GM18511 (cell line): ENCODE measurements around the gene ZNF585A.
"Not testable (repeated sequence)": the region's sequence is repeated elsewhere in the genome, so short reads cannot be mapped to it uniquely, and the experiment has no call there.

Experiments
- ATAC-seq: cut with Tn5 transposase; IDR thresholded peaks from one replicate; pipeline ENCODE4 v1.9.1; 2021; ENCODE audit warnings: mild to moderate bottlenecking, moderate library complexity; ENCODE audit not compliant: unreplicated experiment

Gene ZNF585A

DNA sequence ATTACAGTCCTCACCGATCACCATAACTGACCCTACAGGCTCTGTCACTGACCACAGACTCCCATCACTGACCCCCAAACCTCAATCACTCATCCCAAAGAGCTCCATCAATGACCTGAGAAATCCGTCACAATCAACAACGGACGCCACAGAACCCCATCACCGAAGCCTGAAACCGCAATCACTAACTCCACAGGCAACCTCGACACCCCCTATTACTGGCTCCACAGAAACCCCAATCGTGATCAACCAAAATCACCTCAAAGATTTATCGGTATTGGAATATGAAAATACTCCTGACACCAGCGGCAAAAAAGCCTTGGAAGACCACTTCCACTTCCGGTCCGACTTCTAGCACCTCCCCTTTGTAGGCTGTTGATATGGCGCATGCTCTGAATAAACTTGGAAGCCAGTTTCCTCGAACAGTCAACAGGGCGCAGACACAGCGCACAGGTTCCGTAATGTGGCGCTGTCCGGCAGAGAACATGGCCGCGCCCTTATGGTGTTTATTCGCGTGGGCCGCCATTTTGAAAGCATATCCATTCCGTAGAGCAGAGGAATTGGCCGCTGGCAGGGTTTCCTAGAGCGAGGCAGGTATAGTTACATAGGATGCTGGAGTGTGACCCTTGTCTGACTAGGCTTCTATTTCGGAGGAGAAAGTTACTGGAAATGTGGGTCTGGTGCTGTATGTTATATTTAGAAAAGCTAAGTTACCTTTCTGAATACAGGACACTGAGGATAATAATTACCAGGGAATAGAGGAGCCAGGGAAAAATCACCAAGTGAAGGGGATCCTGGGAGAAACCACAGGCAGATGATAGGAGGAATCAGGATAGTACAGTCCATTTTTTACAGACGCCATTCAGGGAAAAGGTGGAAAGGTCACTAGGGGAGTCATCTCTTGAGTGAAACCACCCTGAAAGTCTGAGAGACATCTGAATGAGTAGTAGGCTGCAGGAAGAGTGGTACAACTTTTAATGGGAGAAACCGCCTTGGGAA lies at the start of gene ZNF585A:
ZNF585A (minus strand) TSS at position 328 of the 999 bp plus-strand sequence. CDS start 2,785 bp downstream, outside the sequence.
- ATAC-seq: peak; percentile 100

- no peak for ATAC-seq
These were observed 48.6 kb upstream of the ZNF585A start for GRCh38 chr19:37221136-37221535.

GRCh38 chr19:37220383-37220782 lies 47.9 kb upstream of the ZNF585A start:
- ATAC-seq: no peak

GRCh38 chr19:37218592-37218935 lies 46.1 kb upstream of the ZNF585A start:
- no peak for ATAC-seq

DNA sequence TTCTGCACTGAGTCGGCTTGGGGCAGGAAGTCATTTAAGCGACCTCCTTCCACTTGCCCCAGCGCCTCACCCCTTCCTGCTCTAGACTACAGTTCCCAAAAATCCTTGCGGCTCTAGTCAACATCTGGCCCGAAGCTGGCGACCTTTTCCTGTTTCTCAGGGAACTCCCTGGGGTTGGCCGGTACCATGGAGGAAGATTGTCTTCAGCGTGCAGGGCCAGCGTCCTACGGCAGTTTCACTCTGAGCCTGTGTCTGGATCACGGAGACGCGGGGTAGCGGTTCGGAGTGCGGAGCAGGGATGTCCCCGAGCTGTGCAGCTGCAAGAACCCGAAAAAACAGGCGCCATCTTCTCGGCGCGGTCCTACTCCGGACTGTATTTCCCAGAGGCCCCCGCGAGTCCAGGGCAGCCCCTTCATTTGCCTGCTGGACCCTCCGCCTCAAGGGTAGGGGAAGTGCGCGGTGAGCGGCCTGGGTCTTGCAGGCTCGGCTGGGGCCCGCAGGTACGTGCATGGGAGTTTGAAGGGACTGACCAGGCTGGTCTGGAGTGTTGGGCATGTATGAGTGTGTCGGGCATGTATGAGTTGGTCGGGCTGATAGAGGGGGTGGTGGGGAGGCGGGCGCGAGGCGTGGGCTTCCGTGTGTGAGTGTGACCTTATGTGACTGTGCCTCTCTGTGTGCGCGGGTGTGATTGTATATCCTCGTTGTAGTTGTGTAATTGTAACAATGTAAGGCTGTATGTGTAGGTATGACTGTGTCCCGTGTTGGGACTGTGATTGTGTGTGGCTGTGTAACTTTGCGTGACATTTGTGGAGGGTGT lies 45.5 kb upstream of the ZNF585A start, which contains the start of gene ZNF383:
ZNF383 (plus strand) TSS at position 440 of the 817 bp plus-strand sequence. CDS start 12,240 bp downstream, outside the sequence.
- peak; percentile 95 for ATAC-seq

DNA sequence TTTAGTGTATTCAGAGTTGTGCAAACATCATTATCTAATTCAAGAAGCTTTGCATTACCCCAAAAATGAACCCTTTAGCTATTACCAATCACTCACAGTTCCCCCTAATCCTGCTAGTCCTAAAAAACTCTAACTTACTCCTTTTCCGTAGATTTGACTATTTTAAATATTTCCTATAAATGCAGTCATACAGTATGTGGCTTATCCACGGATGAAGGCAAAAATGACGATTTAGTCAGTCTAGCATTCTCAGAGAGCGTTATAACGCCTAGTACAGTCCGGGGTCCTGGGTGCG lies 44.9 kb upstream of the ZNF585A start:
- no peak for ATAC-seq

- no peak for ATAC-seq
These were observed 25.3 kb upstream of the ZNF585A start for GRCh38 chr19:37197768-37198167.

DNA sequence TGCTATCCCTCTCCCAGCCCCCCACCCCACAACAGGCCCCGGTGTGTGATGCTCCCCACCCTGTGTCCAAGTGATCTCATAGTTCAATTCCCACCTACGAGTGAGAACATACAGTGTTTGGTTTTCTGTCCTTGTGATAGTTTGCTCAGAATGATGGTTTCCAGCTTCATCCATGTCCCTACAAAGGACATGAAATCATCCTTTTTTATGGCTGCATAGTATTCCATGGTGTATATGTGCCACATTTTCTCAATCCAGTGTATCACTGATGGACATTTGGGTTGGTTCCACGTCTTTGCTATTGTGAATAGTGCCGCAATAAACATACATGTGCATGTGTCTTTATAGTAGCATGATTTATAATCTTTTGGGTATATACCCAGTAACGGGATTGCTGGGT lies 24.6 kb upstream of the ZNF585A start:
- ATAC-seq: not testable (repeated sequence)

DNA sequence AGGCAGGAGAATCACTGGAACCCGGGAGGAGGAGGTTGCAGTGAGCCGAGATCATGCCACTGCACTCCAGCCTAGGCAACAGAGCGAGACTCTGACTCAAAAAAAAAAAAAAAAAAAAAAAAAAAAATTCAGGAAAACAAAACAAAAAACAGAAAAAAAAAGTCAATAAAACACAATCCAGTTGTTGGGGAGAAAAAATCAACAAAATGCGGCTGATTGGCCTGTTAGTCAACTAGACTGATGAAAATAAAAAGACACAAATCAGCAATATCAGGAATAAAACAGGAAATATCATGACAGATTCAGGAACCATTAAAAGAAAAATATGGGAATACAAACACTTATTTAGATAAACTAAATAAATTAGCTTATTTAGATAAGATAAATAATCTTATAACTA lies 22.8 kb upstream of the ZNF585A start:
- ATAC-seq: not testable (repeated sequence)

DNA sequence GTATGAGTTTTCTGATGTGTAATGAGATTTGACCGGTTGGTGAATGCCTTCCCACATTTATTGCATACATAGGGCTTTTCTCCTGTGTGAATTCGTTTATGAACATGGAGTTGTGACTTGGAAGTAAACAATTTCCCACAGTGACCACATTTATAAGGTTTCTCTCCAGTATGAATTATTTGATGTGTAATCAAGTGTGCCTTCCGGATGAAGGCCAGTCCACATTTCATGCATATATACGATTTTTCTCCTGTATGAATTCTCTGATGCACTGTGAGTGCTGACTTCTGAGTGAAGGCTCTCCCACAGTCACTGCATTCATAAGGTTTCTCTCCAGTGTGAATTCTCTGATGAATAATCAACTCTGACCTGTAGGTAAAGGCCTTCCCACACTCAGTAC lies 13.6 kb upstream of the ZNF585A start:
- not testable (repeated sequence) for ATAC-seq

- ATAC-seq: no peak
These were observed 6.9 kb downstream of the ZNF585A start for GRCh38 chr19:37165635-37166034.

DNA sequence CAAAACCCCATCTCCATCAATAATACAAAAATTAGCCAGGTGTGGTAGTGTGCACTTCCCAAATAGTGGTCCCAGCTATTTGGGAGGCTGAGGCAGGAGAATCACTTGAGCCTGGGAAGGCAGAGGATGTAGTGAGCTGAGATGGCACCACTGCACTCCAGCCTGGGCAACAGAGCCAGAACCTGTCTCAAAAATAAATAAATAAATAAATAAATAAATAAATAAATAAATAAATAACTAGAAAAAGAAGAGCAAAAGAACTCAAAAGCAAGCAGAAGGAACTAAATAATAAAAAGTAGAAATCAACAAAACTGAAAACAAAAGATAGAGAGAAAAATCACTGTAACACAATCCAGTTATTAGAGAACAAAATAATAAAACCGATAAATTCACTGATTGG lies 12.3 kb downstream of the ZNF585A start:
- no peak for ATAC-seq

GRCh38 chr19:37148214-37148613 lies 24.3 kb downstream of the ZNF585A start:
- no peak for ATAC-seq

GRCh38 chr19:37136111-37136510 lies 36.4 kb downstream of the ZNF585A start:
- no peak for ATAC-seq

GRCh38 chr19:37128821-37129177 lies 43.7 kb downstream of the ZNF585A start:
- no peak for ATAC-seq

GRCh38 chr19:37127999-37128820 lies 44.3 kb downstream of the ZNF585A start:
- ATAC-seq: no peak

DNA sequence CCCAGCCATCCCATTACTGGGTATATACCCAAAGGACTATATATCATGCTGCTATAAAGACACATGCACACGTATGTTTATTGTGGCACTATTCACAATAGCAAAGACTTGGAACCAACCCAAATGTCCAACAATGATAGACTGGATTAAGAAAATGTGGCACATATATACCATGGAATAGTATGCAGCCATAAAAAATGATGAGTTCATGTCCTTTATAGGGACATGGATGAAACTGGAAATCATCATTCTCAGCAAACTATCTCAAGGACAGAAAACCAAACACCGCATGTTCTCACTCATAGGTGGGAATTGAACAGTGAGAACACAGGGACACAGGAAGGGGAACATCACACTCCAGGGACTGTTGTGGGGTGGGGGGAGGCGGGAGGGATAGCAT lies 50.4 kb downstream of the ZNF585A start:
- ATAC-seq: not testable (repeated sequence)

- ATAC-seq: no peak
These were observed 58.5 kb downstream of the ZNF585A start for GRCh38 chr19:37114001-37114400.

DNA sequence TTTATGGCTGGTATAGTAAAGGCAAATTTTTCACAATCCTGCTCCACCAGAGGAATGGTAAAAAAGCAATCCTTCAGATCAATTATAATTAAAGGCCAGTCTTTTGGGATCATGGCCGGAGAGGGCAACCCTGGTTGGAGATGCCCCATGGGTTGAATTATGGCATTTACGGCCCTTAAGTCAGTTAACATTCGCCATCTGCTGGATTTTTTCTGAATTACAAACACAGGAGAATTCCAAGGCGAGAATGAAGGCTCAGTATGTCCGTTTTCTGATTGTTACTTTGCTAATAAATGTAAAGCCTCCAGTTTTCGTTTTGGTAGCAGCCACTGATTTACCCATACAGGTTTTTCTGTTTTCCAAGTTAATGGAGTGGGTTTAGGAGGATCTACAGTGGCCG lies 60.7 kb downstream of the ZNF585A start:
- not testable (repeated sequence) for ATAC-seq

- ATAC-seq: not testable (repeated sequence)
These were observed 68.4 kb downstream of the ZNF585A start for GRCh38 chr19:37104135-37104534.

- no peak for ATAC-seq
These were observed 73.9 kb downstream of the ZNF585A start for GRCh38 chr19:37098570-37098969.
